Measurements from ENCODE around the gene TPH2.

TPH2 gene

GRCh38 chr12:72037006-72037795, 98.6 kb downstream of the TPH2 start:
- in situ Hi-C loops (cut with MboI; ENCODE audit: low sequenced_read_pairs, unreplicated experiment) = no loop called here
- DNase-seq (ENCODE audit: low spot score) = no peak
- TF ChIP-seq CTCF (IDR thresholded peaks at IDR 0.05; ENCODE audit: borderline replicate concordance, control extremely low read depth, extremely low read depth, insufficient read depth, missing control alignments) = no peak

GRCh38 chr12:72041811-72042210, 103.2 kb downstream of the TPH2 start:
- in situ Hi-C loops (cut with MboI; ENCODE audit: low sequenced_read_pairs, unreplicated experiment) = no loop called here
- no peak for DNase-seq (ENCODE audit: low spot score)
- TF ChIP-seq CTCF (IDR thresholded peaks at IDR 0.05; ENCODE audit: borderline replicate concordance, control extremely low read depth, extremely low read depth, insufficient read depth, missing control alignments) = no peak

GRCh38 chr12:72053604-72054003, 115.0 kb downstream of the TPH2 start:
- DNase-seq (ENCODE audit: low spot score) = no peak
- TF ChIP-seq CTCF (IDR thresholded peaks at IDR 0.05; ENCODE audit: borderline replicate concordance, control extremely low read depth, extremely low read depth, insufficient read depth, missing control alignments) = no peak
- in situ Hi-C loops (cut with MboI; ENCODE audit: low sequenced_read_pairs, unreplicated experiment) = no loop called here

GRCh38 chr12:72054511-72054910, 115.9 kb downstream of the TPH2 start:
- TF ChIP-seq CTCF (IDR thresholded peaks at IDR 0.05; ENCODE audit: borderline replicate concordance, control extremely low read depth, extremely low read depth, insufficient read depth, missing control alignments) = no peak
- in situ Hi-C loops (cut with MboI; ENCODE audit: low sequenced_read_pairs, unreplicated experiment) = no loop called here
- no peak for DNase-seq (ENCODE audit: low spot score)

GRCh38 chr12:72057330-72057914, 118.8 kb downstream of the TPH2 start:
- no peak for TF ChIP-seq CTCF (IDR thresholded peaks at IDR 0.05; ENCODE audit: borderline replicate concordance, control extremely low read depth, extremely low read depth, insufficient read depth, missing control alignments)
- DNase-seq (ENCODE audit: low spot score) = no peak
- in situ Hi-C loops (cut with MboI; ENCODE audit: low sequenced_read_pairs, unreplicated experiment) = no loop called here

- DNase-seq (ENCODE audit: low spot score) = no peak
- no peak for TF ChIP-seq CTCF (IDR thresholded peaks at IDR 0.05; ENCODE audit: borderline replicate concordance, control extremely low read depth, extremely low read depth, insufficient read depth, missing control alignments)
- in situ Hi-C loops (cut with MboI; ENCODE audit: low sequenced_read_pairs, unreplicated experiment) = no loop called here
These were observed 124.4 kb downstream of the TPH2 start for GRCh38 chr12:72063073-72063472.
